ENCODE results near the gene NFKBIA.
A peak's percentile ranks its signal among the peaks of the same experiment; 100 is the strongest.

NFKBIA gene

DNA sequence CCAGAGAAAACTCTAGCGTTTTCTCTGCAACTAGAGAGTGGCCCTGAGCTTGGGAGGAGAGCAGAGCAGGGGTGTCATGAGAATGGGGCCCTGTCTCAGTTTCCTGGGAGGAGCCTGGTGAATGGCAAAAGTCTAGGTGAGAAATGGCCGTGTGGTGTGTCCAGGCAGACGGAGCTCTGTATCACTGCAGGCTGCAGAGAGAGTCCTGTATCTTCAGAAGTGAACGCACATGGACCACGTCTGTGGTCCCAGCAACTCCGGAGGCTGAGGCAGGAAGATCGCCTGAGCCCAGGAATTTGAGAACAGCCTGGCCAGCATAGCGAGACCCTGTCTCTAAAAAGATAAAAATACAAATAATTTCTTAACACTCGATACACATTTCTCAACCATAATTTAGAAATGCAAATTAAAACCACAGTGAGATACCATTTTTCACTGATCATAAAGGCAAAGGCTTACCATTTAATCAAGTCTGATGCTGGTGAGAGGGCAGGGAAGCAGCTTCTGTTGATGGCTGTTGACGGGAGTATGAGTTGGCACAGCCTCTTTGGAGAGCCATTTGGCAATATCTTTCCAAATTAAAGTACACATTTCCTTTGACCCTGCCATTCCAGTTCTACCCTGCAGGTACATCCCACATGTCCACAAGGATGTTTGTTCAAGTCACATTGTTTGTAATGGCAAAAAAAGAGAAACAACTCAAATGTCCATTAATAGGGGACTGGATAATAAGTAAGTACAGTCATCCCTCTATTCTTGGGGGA lies 51.0 kb downstream of the NFKBIA start:
- H3K4me1 ChIP-seq (ENCODE audit: insufficient read depth, poor library complexity, severe bottlenecking): peaks cover 9% of the 10 kb centered on the region

DNA sequence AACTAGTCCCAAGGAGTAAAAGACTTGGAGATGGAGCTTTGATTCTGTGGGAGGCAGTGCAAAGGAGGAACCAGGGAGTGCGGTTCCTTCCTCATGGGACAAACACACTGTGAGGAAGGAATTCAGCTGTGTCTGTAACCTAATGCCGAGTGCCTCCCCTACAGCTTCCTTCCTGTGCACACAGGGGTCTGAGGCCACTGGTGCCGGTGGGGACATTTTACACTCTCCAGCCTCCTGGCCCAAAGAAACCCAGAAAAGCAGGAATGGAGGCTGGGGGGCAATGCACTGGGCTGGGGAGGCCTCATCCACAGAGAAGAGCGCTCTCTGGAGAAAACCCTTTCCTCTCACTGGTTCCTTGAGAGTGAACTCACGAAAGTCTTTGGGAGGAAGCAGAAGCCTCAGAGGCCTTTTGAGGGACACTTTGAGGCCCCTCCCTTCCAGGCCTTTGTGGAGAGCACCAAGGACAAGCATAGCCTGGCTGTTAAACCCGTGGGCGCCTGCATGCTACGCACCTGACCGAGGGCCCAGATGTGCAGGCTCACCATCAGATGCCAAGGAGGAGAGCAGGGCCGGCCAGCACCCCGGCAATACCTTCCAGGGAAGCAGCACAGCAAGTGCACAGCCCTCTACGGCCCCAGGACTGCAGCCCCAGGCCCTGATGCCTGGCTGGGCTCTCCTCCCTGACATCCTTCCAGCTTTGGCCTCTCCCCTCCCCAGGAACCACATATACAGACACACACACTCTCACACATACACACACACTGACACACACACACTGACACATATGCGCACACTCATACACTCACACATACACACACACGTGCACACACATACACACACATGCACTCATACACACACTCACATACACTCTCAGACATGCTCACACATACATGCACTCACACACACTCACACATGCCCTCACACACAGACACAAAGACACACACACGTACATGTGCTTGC lies 52.0 kb downstream of the NFKBIA start:
- no peak overlapping the region for H3K27ac ChIP-seq (ENCODE audit: poor library complexity, severe bottlenecking)
- DNase-seq (ENCODE audit: low spot score): no peak
- no peak overlapping the region for H3K4me3 ChIP-seq (ENCODE audit: severe bottlenecking)
- peaks cover 9% of the 10 kb centered on the region for H3K4me1 ChIP-seq (ENCODE audit: insufficient read depth, poor library complexity, severe bottlenecking)
- no peaks in the 10 kb centered on the region for H3K9me3 ChIP-seq (ENCODE audit: severe bottlenecking)
- TF ChIP-seq, protein P1, sequence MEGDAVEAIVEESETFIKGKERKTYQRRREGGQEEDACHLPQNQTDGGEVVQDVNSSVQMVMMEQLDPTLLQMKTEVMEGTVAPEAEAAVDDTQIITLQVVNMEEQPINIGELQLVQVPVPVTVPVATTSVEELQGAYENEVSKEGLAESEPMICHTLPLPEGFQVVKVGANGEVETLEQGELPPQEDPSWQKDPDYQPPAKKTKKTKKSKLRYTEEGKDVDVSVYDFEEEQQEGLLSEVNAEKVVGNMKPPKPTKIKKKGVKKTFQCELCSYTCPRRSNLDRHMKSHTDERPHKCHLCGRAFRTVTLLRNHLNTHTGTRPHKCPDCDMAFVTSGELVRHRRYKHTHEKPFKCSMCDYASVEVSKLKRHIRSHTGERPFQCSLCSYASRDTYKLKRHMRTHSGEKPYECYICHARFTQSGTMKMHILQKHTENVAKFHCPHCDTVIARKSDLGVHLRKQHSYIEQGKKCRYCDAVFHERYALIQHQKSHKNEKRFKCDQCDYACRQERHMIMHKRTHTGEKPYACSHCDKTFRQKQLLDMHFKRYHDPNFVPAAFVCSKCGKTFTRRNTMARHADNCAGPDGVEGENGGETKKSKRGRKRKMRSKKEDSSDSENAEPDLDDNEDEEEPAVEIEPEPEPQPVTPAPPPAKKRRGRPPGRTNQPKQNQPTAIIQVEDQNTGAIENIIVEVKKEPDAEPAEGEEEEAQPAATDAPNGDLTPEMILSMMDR (IDR thresholded peaks at IDR 0.05; ENCODE audit: poor library complexity, severe bottlenecking): no peak
- no peaks in the 10 kb centered on the region for H3K36me3 ChIP-seq (ENCODE audit: low read depth)
- ATAC-seq (ENCODE audit: low read depth): no peak; the same call in 2 of the 3 replicates
- H3K27me3 ChIP-seq (ENCODE audit: insufficient read depth, poor library complexity, severe bottlenecking): no peaks in the 10 kb centered on the region

More for the DNA sequence above, 51.0 kb downstream of the NFKBIA start:
- Histone ChIP-seq H3K36me3 (ENCODE audit: low read depth) (no peaks in the 10 kb centered on the region), H3K9me3 (ENCODE audit: severe bottlenecking) (no peaks in the 10 kb centered on the region), H3K4me3 (ENCODE audit: severe bottlenecking) (no peak overlapping the region), H3K27ac (ENCODE audit: poor library complexity, severe bottlenecking) (no peak overlapping the region), H3K27me3 (ENCODE audit: insufficient read depth, poor library complexity, severe bottlenecking) (no peaks in the 10 kb centered on the region)
- TF ChIP-seq, protein P1 (IDR thresholded peaks at IDR 0.05; ENCODE audit: poor library complexity, severe bottlenecking): no peak
- peak; percentile 44; the same call in 2 of the 3 replicates for ATAC-seq (ENCODE audit: low read depth)
- no peak for DNase-seq (ENCODE audit: low spot score)

DNA sequence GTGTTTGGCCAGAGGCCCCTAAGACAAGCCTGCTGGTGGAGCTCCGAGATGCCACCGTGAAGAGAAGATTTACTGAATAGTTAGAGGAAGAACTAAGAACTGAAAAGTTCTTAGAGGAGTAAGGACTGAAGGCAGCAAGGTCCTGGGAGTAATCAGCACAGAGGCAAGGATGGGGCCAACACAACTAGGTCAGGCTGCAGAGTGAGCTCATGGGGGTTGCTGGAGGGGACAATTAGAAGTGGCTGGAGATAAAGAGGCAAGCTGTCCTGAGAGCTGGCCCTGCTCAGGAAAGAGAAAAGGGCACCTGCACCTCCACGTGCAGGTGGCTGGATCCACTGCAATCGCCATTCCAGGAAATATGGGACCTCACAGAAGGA lies 52.7 kb downstream of the NFKBIA start:
- no peak for ATAC-seq (ENCODE audit: low read depth)
- Histone ChIP-seq H3K36me3 (ENCODE audit: low read depth) (no peaks in the 10 kb centered on the region), H3K9me3 (ENCODE audit: severe bottlenecking) (no peaks in the 10 kb centered on the region), H3K27me3 (ENCODE audit: insufficient read depth, poor library complexity, severe bottlenecking) (no peaks in the 10 kb centered on the region), H3K27ac (ENCODE audit: poor library complexity, severe bottlenecking) (no peak overlapping the region), H3K4me1 (ENCODE audit: insufficient read depth, poor library complexity, severe bottlenecking) (peaks cover 9% of the 10 kb centered on the region), H3K4me3 (ENCODE audit: severe bottlenecking) (no peak overlapping the region)
- TF ChIP-seq, protein P1 (IDR thresholded peaks at IDR 0.05; ENCODE audit: poor library complexity, severe bottlenecking): no peak
- DNase-seq (ENCODE audit: low spot score): no peak
